Endothelial cell of hepatic sinusoid (primary cell): ENCODE results near the gene ALAS1.

ENCODE experiments used
- in situ Hi-C: cut with HindIII; loops from 2 replicates; pipeline ENCODE4 v1.10.0; 2017; ENCODE audit warnings: low sequenced_read_pairs

Gene ALAS1

DNA sequence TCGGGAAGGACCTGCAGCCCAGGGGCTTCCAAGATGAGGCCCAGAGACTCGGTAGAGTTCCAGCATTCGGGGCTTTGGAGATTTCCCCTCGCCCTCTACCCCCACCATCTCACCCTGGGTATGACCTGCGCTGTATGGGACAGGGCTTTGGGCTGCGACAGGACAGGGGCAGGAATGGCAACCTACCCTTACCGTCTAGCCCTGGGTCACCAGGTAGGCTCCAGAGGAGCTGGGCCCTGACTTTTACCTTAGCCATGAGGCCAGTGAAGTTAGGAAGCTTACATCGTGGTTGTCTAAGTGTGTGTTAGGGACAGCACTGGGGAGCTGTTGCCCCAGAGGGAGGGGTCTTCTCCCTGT is 48.3 kb downstream of the ALAS1 start:
- in situ Hi-C loops: no loop called here

DNA sequence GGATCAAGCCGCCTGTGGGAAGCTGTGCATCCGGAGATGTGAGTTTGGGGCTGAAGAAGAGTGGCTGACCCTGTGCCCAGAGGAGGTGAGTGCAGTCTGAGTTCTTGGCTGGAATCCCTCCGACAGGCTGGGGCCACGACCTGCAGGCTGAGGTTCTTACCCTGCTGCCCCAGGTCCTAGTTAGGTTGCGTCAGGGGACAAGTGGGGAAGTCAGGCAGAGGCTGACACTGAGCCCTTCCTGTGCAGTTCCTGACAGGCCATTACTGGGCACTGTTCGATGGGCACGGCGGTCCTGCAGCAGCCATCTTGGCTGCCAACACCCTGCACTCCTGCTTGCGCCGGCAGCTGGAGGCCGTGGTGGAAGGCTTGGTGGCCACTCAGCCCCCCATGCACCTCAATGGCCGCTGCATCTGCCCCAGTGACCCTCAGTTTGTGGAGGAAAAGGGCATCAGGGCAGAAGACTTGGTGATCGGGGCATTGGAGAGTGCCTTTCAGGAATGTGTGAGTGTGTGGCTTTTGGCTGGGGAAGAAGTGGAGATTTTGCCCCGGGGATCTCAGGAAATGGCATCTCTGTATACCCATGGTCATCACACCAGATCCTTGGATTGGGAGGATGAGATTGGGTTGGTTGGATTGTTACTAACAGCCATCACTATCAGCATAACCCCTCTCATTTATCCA is 48.9 kb downstream of the ALAS1 start:
- in situ Hi-C loops: no loop called here

DNA sequence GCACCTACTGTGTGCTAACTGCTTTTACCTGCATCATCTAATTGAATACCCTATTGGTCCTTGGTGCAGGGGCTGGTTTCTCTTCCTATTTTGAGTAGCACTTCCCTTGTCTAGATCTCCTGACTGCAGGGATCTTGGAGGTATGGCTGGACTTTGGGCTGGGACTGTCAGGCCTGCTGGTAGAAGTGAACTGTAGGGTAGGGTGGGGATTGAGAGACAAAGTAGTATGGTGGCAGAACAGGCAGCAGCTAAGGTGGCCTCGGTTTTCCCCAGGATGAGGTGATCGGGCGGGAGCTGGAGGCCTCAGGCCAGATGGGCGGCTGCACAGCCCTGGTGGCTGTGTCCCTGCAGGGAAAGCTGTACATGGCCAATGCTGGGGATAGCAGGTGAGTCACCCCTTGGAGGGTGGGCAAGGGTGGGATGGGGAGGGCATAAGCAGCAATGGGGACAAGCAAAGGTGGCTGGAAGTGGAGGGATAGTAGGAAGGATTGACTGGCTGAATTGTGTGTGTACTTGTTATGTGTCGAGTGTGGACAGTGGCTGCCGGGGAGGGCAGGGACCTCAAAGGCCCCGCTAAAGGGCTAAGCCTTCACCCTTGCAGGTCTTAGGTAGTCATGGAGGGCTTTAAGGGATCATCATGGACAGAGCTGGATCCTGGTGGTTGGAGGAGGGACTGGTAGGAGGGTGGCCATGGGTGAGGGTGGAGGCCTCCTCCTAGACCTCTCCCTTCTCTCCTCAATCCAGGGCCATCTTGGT is 49.6 kb downstream of the ALAS1 start:
- in situ Hi-C loops: no loop called here

DNA sequence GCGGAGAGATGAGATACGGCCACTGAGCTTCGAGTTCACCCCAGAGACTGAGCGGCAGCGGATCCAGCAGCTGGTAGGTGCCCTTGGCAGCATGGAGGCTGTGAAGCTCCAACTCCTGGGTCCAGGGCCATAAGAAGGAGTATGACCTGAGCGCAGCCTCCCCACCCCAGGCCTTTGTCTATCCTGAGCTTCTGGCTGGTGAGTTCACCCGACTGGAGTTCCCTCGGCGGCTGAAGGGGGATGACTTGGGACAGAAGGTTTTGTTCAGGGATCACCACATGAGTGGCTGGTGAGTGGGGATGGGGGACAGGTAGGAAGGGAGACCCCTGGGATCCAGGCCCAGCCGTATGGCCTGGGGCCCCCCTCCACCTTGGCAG is 50.2 kb downstream of the ALAS1 start:
- in situ Hi-C loops: no loop called here

DNA sequence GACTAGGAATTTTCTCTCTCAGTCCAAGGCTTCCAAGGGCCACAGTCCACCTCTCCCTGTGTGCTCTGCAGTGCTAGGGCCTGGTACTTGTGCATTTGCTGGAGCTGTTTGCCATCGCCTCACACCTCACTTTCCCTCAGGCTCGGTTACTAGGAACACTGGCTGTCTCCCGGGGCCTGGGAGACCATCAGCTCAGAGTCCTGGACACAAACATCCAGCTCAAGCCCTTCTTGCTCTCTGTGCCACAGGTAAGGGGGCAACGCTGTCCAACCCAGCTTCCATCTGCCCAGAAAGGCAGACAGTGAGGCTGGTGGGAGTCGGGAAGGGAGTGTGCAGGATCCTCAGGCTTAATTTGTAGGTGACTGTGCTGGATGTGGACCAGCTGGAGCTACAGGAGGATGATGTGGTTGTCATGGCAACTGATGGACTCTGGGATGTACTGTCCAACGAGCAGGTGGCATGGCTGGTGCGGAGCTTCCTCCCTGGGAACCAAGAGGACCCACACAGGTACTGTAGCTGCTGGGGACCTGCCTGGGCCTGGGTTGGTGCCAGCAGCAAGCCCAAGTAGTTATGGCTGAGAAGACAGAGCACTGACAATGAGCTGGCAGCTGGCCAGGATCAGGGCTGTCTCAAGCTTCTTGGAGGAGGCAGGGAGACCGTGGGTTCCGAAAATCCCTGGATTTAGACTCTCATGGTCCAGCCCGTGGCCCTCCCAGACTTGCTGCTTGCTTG is 51.0 kb downstream of the ALAS1 start:
- in situ Hi-C loops: no loop called here

DNA sequence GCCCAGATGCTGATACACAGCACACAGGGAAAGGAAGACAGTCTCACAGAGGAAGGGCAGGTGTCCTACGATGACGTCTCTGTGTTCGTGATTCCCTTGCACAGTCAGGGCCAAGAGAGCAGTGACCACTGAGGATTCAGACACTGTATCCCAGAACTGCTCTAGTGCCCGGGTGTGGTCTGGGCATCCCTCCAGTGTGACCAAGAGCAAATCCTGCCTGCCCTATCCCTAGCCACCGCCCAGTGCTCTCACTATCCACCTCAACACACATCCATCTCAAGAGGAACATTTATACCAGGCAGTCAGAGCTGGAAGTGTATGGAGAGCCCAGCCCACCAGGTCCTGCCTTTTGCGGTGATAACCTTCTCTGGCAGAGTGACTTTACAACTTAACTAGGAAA is 51.7 kb downstream of the ALAS1 start:
- in situ Hi-C loops: no loop called here

DNA sequence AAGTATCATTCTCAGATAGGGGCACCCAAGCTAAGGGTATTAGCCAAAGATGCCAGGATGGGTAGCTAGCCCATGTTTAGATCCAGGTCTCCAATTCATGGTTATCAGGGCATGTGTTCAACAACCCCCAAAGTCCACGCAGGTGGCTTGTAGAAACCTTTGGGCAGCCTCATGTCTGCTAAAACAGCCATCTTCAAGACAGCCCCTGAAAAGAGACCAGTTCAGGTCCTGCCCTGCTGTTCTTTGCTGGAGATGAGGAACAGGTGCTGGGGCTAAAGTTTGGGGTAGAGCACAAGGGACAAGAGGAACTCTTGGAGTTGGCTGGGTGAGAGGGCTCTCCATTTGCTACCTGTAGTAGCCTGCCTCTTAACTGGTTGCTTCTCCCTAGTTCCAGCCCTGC is 52.2 kb downstream of the ALAS1 start:
- in situ Hi-C loops: no loop called here

DNA sequence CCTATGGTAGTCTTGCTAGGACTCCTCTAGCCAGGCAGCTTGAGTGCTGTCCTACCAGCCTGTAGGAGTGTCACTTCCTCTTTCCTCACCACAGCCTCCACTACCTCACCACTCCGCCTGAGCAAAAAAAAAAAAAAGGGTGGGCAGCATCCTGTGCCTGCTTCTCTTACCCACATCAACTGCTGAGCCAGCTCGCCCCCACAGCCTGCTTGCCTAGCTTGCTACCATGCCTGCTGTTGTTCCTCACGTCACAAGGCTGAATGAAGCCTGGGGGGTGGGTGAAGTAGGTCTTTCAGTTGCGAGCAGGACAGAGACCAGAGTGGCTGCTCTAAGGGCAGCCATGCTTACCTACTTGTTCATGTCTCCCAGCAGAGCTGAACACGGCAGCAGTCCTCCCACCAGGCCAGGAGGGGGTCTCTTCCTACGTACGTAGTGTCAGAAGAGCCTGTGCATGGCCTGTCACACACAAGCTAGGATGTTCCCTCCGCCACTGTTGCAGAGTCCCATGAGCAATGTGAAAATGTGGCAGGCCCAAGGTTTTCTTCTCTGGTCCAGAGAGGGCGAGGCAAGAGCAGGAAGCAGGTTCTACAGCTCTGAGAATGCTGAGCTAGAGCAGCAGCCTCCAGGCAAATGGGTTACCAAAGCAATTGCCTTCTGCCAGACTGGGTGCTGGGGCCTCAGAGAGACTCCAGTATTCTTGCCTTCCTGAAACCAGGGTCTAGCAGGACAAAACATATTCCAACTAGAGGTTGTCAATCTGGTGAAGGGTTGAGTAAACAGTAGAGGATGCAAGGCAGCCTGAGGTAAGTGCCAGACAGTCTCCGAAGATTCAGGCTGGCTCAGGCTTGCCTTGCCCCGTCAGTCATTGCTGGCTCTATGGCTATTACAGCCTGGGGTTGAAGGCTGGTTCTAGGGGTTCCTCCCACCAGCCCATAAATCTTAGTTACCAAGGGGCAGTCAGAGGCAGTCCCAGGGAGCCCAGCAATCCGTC is 55.6 kb downstream of the ALAS1 start:
- in situ Hi-C loops: no loop called here

DNA sequence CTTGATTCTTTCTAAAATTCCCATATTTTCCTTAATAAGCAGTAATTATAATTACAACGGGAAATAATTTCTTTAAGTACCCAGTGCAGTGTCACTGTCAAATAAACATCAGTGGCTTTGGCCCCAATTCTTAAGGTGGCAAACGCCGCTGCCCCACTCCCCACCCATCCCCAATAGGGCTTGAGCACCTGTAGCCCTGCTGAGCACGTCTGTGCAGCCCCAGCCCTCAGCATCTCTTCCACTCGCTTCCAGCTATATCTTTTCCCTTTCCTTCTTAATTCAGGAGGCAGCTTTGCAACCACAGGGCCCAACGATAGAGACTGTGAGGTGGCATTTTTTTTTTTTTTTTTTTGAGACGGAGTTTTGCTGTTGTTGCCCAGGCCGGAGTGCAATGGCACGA is 56.6 kb downstream of the ALAS1 start:
- in situ Hi-C loops: no loop called here

DNA sequence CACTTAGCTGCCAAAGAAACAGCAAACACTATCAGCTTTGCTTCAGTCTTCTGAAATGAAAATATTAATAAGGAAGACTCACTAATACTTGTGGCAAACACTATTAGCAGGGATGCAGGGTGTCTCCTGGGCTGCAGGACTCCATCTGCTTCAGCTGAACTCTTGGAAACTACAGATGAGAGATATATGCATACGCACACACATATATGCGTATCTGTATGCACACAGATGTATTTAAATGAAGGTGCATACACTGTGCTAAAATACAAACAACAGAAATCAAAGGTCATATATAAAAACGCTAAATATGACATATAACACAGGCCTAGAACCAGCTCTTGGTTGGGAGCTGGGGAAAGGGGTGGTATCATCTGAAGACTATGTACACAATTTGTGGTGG is 58.2 kb downstream of the ALAS1 start:
- in situ Hi-C loops: no loop called here

DNA sequence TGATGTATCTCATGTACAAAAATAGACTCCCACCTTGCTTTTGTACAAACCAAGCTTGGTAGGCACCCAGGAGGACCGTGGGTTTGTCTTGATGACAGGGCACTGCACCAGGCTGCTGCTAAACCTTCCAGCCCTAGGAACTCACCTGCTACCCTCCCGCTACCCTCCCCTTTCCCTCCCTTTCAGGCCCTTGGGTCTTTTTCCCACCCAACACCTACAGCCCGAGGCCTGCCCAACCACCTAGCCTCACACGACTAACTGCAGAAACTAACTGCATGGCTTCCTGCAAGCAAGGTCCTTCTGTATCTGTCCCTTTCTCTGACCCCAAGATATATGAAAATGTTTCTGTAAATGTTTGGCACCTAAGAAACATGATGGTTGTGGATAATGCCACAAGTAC is 58.7 kb downstream of the ALAS1 start:
- in situ Hi-C loops: no loop called here

DNA sequence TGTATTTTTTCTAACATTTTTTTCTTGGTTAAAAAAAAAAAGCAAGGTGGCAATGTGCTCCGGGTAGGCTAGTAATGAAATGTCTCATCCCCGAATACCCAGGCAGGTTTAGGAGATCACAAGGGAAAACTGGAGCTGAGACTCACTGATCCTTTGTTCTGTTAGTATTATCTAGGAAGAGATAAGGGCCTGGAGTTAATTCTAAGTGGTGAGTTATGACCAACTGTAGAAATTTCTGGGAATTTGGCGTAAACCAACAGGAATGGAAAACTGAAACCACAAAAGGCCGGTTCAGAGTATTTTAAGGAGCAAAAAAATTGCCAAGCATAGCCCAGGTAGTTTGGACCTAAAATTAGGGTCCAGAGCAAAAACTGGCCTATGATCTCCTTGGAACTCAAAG is 60.0 kb downstream of the ALAS1 start:
- in situ Hi-C loops: no loop called here

DNA sequence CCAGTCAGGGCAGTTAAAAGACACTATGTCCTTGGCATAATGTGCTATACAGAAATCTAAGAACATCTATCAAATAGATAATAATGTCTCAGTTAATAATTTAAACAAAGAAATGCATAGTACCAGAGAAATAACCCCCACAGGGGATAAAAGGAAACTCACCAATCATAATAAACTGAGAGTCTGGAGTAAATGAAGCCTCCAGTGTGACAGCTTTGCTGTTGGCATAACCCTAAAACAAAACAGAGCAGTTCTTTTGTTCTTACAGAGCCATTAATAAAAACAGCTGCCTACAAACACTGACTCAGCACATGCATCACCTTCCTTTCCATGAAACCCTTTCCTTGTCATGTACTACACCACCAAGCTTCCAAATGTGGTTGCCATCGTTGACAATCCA is 61.1 kb downstream of the ALAS1 start:
- in situ Hi-C loops: no loop called here

DNA sequence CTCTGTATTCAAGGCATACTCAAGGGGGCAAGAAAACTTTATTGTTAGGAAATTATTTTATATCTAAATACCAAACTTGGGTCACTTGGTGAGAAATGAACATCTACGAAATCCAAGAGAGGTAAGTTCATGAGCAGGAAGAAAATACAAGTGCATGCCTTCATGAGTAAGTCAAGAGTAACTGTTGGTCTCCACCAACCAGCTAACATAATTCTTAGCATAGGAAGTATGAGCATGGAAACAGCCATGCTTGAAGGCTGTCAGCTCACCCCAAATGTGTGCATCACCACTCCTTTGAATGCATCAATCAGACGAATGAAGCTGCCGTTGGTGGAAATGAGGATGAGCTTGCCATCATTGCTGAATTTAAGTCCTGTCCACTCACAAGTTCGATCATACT is 61.5 kb downstream of the ALAS1 start:
- in situ Hi-C loops: no loop called here

DNA sequence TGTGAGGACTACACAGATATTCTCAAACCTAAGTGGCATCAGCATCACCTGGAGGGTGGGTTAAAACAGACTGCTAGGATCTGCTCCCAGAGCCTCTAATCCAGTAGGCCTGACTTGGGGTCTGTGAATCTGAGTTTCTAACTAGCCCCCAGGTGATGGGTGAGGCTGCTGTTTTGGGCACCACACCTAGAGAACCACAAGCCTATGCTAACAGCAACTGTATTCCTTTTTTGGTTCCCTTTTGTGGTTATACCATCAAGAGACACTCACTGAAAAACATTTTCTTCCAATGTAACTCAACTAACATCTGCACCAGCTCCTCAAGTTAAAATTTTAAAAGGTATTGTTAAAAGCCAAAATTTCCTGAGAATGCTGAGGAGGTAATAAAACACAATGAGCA is 64.5 kb downstream of the ALAS1 start:
- in situ Hi-C loops: no loop called here
